ENCODE results near the gene SNX11.
"Not testable (repeated sequence)": the region's sequence is repeated elsewhere in the genome, so short reads cannot be mapped to it uniquely, and the experiment has no call there.

Gene SNX11, protein sequence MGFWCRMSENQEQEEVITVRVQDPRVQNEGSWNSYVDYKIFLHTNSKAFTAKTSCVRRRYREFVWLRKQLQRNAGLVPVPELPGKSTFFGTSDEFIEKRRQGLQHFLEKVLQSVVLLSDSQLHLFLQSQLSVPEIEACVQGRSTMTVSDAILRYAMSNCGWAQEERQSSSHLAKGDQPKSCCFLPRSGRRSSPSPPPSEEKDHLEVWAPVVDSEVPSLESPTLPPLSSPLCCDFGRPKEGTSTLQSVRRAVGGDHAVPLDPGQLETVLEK

DNA sequence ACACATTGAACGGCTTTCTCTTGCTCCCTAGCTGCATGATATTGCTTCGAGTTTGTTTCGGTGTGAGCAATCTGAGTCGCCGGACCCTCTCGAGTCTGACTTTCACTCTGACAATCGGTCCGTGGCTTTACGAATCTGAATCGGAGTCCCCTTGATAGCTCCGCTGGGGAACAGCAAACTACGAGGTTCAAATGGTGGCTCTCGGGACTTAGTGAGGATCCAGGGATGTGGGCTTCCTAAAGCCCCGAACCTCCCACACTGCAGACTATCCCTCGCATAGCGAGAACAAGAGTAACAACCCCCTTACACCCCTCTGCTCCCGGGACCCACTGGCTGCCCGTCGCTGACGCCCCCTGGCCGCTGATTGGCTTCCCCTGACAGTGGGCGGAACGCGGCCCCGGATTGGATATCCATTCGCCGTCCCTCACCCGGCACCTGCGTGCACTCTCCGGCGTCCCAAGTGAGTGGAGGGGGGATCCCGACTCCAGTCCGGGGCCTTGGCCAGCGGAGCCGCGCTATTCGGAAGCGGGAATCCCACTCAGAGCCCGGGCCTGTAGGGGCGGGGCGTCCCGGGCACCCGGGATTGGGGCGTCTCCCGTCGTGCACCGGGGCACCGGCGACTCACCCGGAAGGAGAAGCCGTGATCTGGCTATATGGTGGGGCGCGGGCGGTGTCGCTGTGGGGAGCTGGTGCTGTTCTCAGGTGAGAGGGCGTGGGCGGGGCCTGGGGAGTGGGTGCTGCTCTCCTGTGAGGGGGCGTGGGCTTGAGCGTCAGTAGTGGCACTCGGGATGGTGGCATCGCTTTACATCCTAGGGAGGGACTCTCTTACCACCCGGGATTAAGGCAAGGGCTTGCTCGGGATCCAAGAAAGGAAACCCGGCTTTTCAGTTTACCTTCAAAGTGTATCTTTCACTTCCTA is at the start of gene SNX11:
TSS of gene SNX11 (plus strand) at position 630 of the 919 bp plus-strand sequence. CDS start 4,278 bp downstream, outside the sequence.
- peak; percentile 71 for DNase-seq

GRCh38 chr17:48058393-48059124 is 49.0 kb upstream of the SNX11 start:
- DNase-seq = no peak

DNA sequence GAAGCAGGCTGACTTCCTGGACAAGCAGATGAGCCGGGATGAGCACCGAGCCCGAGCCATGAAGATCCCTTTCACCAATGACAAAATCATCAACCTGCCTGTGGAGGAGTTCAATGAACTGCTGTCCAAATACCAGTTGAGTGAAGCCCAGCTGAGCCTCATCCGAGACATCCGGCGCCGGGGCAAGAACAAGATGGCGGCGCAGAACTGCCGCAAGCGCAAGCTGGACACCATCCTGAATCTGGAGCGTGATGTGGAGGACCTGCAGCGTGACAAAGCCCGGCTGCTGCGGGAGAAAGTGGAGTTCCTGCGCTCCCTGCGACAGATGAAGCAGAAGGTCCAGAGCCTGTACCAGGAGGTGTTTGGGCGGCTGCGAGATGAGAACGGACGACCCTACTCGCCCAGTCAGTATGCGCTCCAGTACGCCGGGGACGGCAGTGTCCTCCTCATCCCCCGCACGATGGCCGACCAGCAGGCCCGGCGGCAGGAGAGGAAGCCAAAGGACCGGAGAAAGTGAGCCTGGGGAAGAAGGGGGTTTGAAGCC is 48.4 kb upstream of the SNX11 start:
- DNase-seq = no peak

GRCh38 chr17:48060249-48060648 is 47.3 kb upstream of the SNX11 start:
- no peak for DNase-seq

- DNase-seq = no peak
Observed at GRCh38 chr17:48062273-48062672, 45.3 kb upstream of the SNX11 start.

DNA sequence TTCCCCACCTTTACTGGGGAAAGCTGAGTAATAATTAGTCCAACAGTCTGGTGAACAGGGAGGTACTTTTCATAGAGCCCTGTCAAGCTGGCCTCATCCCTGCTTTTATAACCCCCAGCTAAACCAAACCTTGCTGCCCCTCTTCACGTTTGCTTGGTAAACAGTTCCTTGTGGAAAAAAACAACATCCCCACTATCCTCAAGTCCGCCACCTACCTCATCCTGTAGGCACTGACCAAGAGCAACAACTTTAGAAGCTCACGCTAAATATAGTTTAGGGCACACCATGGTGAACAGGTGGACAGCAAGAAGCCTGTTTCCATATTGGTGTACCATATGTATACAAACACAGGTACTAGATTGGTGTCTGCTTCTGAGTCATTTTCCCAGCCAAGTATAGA is 42.9 kb upstream of the SNX11 start:
- no peak for DNase-seq

GRCh38 chr17:48066192-48066591 is 41.4 kb upstream of the SNX11 start:
- no peak for DNase-seq

DNA sequence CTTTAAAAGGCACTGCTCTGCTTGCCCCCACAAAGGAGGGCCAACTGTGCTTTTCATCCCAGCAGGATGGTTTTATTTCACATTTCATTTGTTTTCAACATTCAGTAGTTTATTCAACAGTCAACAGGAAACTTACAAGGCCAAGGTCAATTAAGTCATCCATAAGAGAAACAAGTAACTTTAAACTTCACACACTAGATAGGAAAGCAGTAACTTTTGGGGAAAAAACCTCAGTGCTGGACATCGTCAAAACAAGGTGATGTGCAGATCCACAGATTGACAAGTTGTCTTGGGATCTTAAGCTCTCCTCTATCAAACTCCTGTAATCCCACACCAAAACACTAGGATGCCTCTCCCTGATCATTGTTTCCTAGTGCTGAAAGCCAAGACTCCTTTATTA is 40.9 kb upstream of the SNX11 start:
- DNase-seq = no peak

- DNase-seq = no peak
Observed at GRCh38 chr17:48067245-48067644, 40.3 kb upstream of the SNX11 start.

- not testable (repeated sequence) for DNase-seq
Observed at GRCh38 chr17:48067808-48068207, 39.8 kb upstream of the SNX11 start.

DNA sequence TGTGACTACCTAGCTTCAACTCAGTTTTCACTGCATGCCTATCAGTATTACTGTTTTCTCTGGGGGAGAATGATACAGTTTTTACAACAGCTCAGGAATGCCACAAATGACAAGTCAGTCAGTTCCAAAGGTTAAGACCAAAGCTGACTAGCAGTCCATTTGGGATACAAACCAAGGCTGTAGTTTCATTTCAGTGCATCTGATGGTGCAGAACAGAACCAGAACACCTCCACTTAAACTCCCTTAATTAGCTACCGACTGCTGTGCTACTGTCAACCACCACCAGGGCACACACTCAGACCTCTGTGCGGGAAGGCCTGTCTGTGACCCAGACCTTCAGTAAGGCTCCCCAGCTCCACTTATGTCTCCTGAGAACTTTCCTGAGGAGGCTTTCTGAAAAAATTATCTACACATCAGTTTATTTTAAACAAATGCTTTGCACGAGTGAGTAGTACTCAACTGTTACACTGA is 39.0 kb upstream of the SNX11 start:
- no peak for DNase-seq

DNA sequence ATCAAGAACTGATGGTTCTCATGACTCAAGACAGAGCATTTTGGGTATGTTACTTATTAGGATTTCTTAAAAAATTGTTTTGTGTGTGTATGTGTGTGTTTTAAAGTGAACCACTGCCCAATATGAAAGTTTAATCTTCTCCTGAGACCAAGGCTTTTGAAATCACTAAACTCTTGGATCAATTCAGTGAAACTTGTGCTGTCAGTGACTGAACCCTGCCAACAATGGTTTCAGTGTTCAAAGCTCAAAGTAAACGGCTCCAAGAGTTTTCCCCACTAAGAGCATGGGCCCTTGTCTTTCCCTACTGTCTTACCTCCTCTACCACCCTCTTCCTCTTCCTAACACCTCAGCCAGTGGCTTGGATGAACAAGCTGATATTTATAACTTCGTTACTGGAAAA is 37.4 kb upstream of the SNX11 start:
- no peak for DNase-seq

- DNase-seq = no peak
Observed at GRCh38 chr17:48071654-48072053, 35.9 kb upstream of the SNX11 start.

DNA sequence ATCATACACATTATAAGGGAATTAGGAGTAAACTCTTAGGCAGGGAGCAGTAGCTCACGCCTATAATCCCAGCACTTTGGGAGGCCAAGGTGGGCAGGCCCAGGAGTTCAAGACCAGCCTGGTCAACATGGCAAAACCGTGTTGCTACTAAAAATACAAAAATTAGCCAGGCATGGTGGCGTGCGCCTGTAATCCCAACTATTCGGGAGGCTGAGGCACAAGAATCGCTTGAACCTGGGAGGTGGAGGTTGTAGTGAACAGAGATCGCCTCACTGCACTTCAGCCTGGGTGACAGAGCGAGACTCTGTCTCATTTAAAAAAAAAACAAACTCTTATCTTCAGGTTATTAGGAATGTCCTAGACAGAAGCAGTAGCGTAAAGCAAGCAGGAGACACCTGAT is 34.8 kb upstream of the SNX11 start:
- DNase-seq = not testable (repeated sequence)

- DNase-seq = not testable (repeated sequence)
Observed at GRCh38 chr17:48073566-48074094, 33.9 kb upstream of the SNX11 start.

DNA sequence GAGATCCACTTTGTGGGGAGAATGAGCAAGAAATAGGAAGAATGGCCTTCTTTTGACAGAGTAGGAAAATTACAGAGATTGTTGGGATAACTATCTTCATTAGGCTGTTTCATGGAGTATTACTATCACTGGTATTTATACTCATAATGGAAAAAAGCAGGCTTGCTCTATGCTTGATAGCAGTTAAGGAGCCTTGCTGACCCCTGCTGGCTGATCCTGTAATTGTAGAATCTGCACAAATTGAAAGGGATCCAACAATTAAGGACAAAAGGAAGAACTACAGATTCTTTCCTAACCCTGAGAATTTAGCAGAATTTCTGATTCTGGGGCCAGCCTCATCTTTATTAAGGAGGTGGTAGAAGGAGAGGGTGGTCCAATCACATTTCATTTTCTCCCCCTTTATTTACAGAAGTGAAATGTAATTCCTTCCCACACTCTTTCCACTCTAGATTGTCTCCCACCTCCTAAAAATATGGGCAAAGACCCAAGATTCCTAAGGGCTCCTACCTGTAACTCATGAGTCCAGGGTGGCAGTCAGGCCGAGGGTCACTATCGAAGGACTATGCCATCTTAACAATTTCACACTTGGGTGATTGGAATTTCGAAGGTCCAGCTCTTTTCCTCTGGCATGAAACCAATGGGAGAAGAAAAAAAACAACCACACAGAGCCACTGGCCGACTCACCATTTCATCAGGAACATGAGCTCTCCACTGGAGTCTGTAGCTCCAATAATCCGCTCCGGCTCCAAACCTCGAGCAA is 33.1 kb upstream of the SNX11 start:
- no peak for DNase-seq

DNA sequence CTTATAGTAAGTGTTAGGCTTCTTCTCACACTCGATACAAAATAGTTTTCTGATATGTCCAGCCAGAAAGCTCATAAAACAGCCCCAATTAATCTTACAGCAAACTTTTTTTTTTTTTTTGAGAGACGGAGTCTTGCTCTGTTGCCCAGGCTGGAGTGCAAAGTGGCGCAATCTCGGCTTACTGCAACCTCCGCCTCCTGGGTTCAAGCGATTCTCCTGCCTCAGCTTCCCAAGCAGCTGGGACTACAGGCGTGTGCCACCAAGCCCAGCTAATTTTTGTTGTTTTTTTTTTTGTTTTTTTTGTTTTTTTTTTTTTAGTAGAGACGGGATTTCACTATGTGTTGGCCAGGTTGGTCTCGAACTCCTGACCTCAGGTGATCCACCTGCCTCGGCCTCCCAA is 30.4 kb upstream of the SNX11 start:
- DNase-seq = not testable (repeated sequence)

GRCh38 chr17:48081858-48082257 is 25.7 kb upstream of the SNX11 start:
- no peak for DNase-seq

DNA sequence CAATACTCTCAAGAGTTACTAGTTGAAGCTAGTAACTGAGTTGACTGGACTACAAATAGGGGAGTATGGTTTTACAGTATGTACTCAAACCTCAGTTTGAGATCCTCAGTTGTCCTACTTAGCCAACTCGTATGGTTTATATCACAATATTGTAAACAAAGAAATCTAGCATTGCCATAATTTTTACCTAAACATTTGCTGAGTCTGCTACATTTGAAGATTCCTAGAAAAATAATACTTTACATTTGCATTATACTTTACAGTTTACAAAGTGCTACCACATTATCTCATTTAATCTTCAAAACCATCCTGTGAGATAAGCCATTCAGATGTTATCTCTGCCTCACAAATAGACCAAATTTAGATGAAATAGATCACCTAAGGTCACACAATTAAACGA is 22.6 kb upstream of the SNX11 start:
- DNase-seq = no peak

- no peak for DNase-seq
Observed at GRCh38 chr17:48093341-48094045, 14.1 kb upstream of the SNX11 start.

DNA sequence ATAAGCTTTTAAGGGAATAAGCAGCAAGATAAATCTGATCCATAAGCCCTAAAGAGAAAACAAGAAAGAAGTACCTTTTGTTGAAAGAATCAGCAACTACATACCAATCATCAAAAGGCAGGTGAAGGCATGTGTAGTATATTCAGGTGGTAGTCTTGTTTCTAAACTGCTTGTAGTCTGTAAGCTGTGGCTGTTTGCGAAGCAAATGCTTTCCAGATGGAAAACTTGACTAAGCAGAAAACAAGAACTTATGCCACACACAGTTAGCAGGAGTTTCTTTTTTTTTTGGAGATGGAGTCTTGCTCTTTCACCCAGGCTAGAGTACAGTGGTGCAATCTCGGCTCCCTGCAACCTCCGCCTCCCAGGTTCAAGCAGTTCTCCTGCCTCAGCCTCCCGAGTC is 12.0 kb upstream of the SNX11 start:
- no peak for DNase-seq

Data from GOT3 (cell line).